SK-N-SH treated with all-trans-retinoic acid at 6 μM for 48 hours (cell line): ENCODE measurements around the gene IL17C.

Experiments
- ARNTL ChIP-seq: fragments of 450-650 bp; formaldehyde crosslinking; IDR thresholded peaks from 2 replicates; pipeline ENCODE4 v1.5.0; 2020; ENCODE audit warnings: low read depth, mild to moderate bottlenecking, moderate library complexity, borderline replicate concordance
- CSDC2 ChIP-seq: fragments of 250-450 bp; sonication (Bioruptor Pico); IDR thresholded peaks from 2 replicates; pipeline ENCODE4 v1.5.0; 2020; ENCODE audit warnings: mild to moderate bottlenecking, moderate library complexity
- GLIS3 ChIP-seq: fragments of 250-450 bp; sonication (Bioruptor Pico); IDR thresholded peaks from 2 replicates; pipeline ENCODE4 v1.5.0; 2020; ENCODE audit warnings: mild to moderate bottlenecking, moderate library complexity
- SNAI2 ChIP-seq: fragments of 250-450 bp; sonication (Bioruptor Pico); IDR thresholded peaks from 2 replicates; pipeline ENCODE4 v1.5.0; 2020; ENCODE audit warnings: mild to moderate bottlenecking, moderate library complexity
- TCF4 ChIP-seq: fragments of 250-450 bp; sonication (Bioruptor Pico); IDR thresholded peaks from 2 replicates; pipeline ENCODE4 v1.8.0; 2021; ENCODE audit warnings: mild to moderate bottlenecking, moderate library complexity, borderline replicate concordance
- ZFP3 ChIP-seq: fragments of 250-450 bp; sonication (Bioruptor Pico); IDR thresholded peaks from 2 replicates; pipeline ENCODE4 v1.5.0; 2020; ENCODE audit warnings: mild to moderate bottlenecking, moderate library complexity
- ZFP30 ChIP-seq: fragments of 450-650 bp; formaldehyde crosslinking; IDR thresholded peaks from 2 replicates; pipeline ENCODE4 v1.5.0; 2022; ENCODE audit warnings: mild to moderate bottlenecking, moderate library complexity
- ZNF565 ChIP-seq: fragments of 450-650 bp; formaldehyde crosslinking; conservative IDR thresholded peaks from 2 replicates; pipeline ENCODE4 v1.5.0; 2020; ENCODE audit warnings: low read depth, mild to moderate bottlenecking, moderate library complexity
- ZNF8 ChIP-seq: fragments of 450-650 bp; formaldehyde crosslinking; IDR thresholded peaks from 2 replicates; pipeline ENCODE4 v1.5.0; 2020; ENCODE audit warnings: mild to moderate bottlenecking, moderate library complexity
- TF ChIP-seq, protein P1 (sequence below): fragments of 250-450 bp; sonication (Bioruptor Pico); IDR thresholded peaks from 2 replicates; pipeline ENCODE4 v1.5.1; 2020; ENCODE audit warnings: low read depth, mild to moderate bottlenecking, moderate library complexity
- TF ChIP-seq, protein P2 (sequence below): fragments of 250-450 bp; sonication (Bioruptor Pico); IDR thresholded peaks from 2 replicates; pipeline ENCODE4 v1.5.1; 2021; ENCODE audit warnings: mild to moderate bottlenecking, moderate library complexity
- TF ChIP-seq, protein P3 (sequence below): fragments of 250-450 bp; sonication (Bioruptor Pico); IDR thresholded peaks from 2 replicates; pipeline ENCODE4 v1.8.0; 2021; ENCODE audit warnings: low read depth, mild to moderate bottlenecking, moderate library complexity, borderline replicate concordance
- TF ChIP-seq, protein P4 (sequence below): fragments of 250-450 bp; sonication (Bioruptor Pico); IDR thresholded peaks from 2 replicates; pipeline ENCODE4 v1.5.0; 2020; ENCODE audit warnings: mild to moderate bottlenecking, moderate library complexity
- TF ChIP-seq, protein P5 (sequence below): fragments of 250-450 bp; sonication (Bioruptor Pico); IDR thresholded peaks from 2 replicates; pipeline ENCODE4 v1.8.0; 2020; ENCODE audit warnings: mild to moderate bottlenecking, moderate library complexity, borderline replicate concordance

DNA sequence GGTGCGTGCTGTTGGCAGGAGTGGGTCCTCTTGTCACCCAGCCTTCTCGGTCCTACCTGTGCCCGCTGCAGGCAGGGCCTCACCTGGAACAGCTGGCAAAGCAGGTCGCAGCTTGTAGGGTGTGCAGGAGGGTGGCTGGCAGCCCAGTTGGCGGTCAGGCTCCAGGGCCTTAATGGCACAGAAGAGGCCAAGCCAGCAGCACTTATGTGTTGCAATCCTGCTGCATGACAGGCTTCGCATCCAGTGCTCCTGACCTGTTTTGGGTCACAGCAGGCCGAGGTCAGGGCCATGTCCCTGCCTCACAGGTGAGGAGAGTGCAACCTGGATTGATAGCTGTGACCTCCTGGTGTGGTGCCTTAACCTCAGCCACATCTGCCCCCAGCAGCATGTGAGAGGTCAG, 36.3 kb upstream of the IL17C start:
- TF ChIP-seq, protein P1, sequence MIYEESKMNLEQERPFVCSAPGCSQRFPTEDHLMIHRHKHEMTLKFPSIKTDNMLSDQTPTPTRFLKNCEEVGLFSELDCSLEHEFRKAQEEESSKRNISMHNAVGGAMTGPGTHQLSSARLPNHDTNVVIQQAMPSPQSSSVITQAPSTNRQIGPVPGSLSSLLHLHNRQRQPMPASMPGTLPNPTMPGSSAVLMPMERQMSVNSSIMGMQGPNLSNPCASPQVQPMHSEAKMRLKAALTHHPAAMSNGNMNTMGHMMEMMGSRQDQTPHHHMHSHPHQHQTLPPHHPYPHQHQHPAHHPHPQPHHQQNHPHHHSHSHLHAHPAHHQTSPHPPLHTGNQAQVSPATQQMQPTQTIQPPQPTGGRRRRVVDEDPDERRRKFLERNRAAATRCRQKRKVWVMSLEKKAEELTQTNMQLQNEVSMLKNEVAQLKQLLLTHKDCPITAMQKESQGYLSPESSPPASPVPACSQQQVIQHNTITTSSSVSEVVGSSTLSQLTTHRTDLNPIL (CRISPR knock-in tag) = no peak
- TF ChIP-seq CSDC2 (CRISPR knock-in tag) (no peak), SNAI2 (CRISPR knock-in tag) (no peak), ZFP3 (no peak), ZFP30 (CRISPR knock-in tag) (no peak), ARNTL (CRISPR knock-in tag) (no peak), GLIS3 (no peak), ZNF565 (CRISPR knock-in tag) (no peak), ZNF8 (CRISPR knock-in tag) (no peak), TCF4 (CRISPR knock-in tag) (no peak)
- TF ChIP-seq, protein P2, sequence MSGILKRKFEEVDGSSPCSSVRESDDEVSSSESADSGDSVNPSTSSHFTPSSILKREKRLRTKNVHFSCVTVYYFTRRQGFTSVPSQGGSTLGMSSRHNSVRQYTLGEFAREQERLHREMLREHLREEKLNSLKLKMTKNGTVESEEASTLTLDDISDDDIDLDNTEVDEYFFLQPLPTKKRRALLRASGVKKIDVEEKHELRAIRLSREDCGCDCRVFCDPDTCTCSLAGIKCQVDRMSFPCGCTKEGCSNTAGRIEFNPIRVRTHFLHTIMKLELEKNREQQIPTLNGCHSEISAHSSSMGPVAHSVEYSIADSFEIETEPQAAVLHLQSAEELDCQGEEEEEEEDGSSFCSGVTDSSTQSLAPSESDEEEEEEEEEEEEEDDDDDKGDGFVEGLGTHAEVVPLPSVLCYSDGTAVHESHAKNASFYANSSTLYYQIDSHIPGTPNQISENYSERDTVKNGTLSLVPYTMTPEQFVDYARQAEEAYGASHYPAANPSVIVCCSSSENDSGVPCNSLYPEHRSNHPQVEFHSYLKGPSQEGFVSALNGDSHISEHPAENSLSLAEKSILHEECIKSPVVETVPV = no peak
- TF ChIP-seq, protein P3, sequence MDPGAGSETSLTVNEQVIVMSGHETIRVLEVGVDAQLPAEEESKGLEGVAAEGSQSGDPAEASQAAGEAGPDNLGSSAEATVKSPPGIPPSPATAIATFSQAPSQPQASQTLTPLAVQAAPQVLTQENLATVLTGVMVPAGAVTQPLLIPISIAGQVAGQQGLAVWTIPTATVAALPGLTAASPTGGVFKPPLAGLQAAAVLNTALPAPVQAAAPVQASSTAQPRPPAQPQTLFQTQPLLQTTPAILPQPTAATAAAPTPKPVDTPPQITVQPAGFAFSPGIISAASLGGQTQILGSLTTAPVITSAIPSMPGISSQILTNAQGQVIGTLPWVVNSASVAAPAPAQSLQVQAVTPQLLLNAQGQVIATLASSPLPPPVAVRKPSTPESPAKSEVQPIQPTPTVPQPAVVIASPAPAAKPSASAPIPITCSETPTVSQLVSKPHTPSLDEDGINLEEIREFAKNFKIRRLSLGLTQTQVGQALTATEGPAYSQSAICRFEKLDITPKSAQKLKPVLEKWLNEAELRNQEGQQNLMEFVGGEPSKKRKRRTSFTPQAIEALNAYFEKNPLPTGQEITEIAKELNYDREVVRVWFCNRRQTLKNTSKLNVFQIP (CRISPR knock-in tag) = no peak
- TF ChIP-seq, protein P4, sequence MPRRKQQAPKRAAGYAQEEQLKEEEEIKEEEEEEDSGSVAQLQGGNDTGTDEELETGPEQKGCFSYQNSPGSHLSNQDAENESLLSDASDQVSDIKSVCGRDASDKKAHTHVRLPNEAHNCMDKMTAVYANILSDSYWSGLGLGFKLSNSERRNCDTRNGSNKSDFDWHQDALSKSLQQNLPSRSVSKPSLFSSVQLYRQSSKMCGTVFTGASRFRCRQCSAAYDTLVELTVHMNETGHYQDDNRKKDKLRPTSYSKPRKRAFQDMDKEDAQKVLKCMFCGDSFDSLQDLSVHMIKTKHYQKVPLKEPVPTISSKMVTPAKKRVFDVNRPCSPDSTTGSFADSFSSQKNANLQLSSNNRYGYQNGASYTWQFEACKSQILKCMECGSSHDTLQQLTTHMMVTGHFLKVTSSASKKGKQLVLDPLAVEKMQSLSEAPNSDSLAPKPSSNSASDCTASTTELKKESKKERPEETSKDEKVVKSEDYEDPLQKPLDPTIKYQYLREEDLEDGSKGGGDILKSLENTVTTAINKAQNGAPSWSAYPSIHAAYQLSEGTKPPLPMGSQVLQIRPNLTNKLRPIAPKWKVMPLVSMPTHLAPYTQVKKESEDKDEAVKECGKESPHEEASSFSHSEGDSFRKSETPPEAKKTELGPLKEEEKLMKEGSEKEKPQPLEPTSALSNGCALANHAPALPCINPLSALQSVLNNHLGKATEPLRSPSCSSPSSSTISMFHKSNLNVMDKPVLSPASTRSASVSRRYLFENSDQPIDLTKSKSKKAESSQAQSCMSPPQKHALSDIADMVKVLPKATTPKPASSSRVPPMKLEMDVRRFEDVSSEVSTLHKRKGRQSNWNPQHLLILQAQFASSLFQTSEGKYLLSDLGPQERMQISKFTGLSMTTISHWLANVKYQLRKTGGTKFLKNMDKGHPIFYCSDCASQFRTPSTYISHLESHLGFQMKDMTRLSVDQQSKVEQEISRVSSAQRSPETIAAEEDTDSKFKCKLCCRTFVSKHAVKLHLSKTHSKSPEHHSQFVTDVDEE (CRISPR knock-in tag) = no peak
- TF ChIP-seq, protein P5, sequence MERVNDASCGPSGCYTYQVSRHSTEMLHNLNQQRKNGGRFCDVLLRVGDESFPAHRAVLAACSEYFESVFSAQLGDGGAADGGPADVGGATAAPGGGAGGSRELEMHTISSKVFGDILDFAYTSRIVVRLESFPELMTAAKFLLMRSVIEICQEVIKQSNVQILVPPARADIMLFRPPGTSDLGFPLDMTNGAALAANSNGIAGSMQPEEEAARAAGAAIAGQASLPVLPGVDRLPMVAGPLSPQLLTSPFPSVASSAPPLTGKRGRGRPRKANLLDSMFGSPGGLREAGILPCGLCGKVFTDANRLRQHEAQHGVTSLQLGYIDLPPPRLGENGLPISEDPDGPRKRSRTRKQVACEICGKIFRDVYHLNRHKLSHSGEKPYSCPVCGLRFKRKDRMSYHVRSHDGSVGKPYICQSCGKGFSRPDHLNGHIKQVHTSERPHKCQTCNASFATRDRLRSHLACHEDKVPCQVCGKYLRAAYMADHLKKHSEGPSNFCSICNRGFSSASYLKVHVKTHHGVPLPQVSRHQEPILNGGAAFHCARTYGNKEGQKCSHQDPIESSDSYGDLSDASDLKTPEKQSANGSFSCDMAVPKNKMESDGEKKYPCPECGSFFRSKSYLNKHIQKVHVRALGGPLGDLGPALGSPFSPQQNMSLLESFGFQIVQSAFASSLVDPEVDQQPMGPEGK (CRISPR knock-in tag) = no peak
